ENCODE results near the gene GET4. TPM values are rescaled to one million over a fixed set of nuclear protein-coding genes. Genes with fewer than 3 reads are reported as not detected.
A peak's percentile ranks its signal among the peaks of the same experiment; 100 is the strongest.

Gene GET4
- total and polyA plus RNA-seq, 2 of the 13 experiments (the other 11 are each of a cell fraction or from before 2014, with no cell fraction given), result 28.2 to 35.2 TPM

GRCh38 chr7:894164-894867 lies 18.0 kb downstream of the GET4 start:
- Histone ChIP-seq H3K27ac (ENCODE audit: extremely low read length, insufficient read depth, low read length) (no peak overlapping the region), H2AFZ (ENCODE audit: low read length) (no peak overlapping the region), H3K27me3 (ENCODE audit: control insufficient read depth in 1 of 2, insufficient read depth in 2 of 2, low read length in 2 of 2) (no peaks in the 10 kb centered on the region), H3K9ac (ENCODE audit: insufficient read depth, low read depth, low read length) (no peak overlapping the region), H3K9me3 (ENCODE audit: low read length) (no peaks in the 10 kb centered on the region), H3K79me2 (ENCODE audit: insufficient read depth, low read length) (peaks cover 2% of the 10 kb centered on the region), H3K36me3 (replicated peaks in 1 of 2; ENCODE audit: control insufficient read depth in 1 of 2, insufficient read depth in 2 of 2, low read length in 2 of 2) (peaks cover 30 to 65% of the 10 kb centered on the region in 2 experiments), H3K4me3 (replicated peaks in 1 of 3; ENCODE audit: insufficient read depth in 1 of 3, low read depth in 2 of 3, low read length in 3 of 3) (no peak overlapping the region), H3K4me2 (ENCODE audit: low read depth, low read length) (no peak overlapping the region), H3K4me1 (ENCODE audit: insufficient read depth, low read length) (no peaks in the 10 kb centered on the region), H4K20me1 (ENCODE audit: insufficient read depth, low read length) (no peaks in the 10 kb centered on the region)
- intact Hi-C loops (cut with micrococcal nuclease; ENCODE audit: unreplicated experiment), result no loop called here
- TF ChIP-seq AGO2 (optimal IDR thresholded peaks at IDR 0.05; ENCODE audit: low read depth, low read length) (peak; percentile 26), POLR2A (IDR thresholded peaks at IDR 0.05; ENCODE audit: insufficient read depth in 1 of 2, low read depth in 2 of 2, low read length in 2 of 2) (peak in 1 of 2 experiments; percentile 23; a peak in 1 of 4 replicates), ZBTB43 (CRISPR knock-in tag; conservative IDR thresholded peaks at IDR 0.05) (no peak)
- POLR2A ChIA-PET, result no interaction called here
- FAIRE-seq, result no peak
- 96% methylated on average over 30 of the region's 40 CpGs for WGBS (ENCODE audit: low lambda C conversion rate)
- ATAC-seq, result no peak
- in situ Hi-C loops (cut with HindIII; ENCODE audit: extremely low pct_ligation_motif_present, low pct_unique_long_range_greater_than_20kb), result no loop called here
- CTCF ChIA-PET (ENCODE audit: low intra/inter-chr PET ratio, low total read pairs), result no interaction called here
- DNase-seq (ENCODE audit: low spot score), result no peak
- no TSS peak for BruUV-seq (replicated peaks)

- in situ Hi-C loops (cut with HindIII; ENCODE audit: extremely low pct_ligation_motif_present, low pct_unique_long_range_greater_than_20kb), result no loop called here
- H3K4me3 ChIP-seq (replicated peaks in 1 of 3; ENCODE audit: insufficient read depth in 1 of 3, low read depth in 2 of 3, low read length in 3 of 3), result no peak overlapping the region
- peaks cover 30 to 64% of the 10 kb centered on the region in 2 experiments for H3K36me3 ChIP-seq (replicated peaks in 1 of 2; ENCODE audit: control insufficient read depth in 1 of 2, insufficient read depth in 2 of 2, low read length in 2 of 2)
- DNase-seq (ENCODE audit: low spot score), result no peak
- H3K79me2 ChIP-seq (ENCODE audit: insufficient read depth, low read length), result no peaks in the 10 kb centered on the region
- no peaks in the 10 kb centered on the region for H4K20me1 ChIP-seq (ENCODE audit: insufficient read depth, low read length)
- ChIA-PET POLR2A (no interaction called here), CTCF (ENCODE audit: low intra/inter-chr PET ratio, low total read pairs) (no interaction called here)
- no peaks in the 10 kb centered on the region for H3K9me3 ChIP-seq (ENCODE audit: low read length)
- H3K27me3 ChIP-seq (ENCODE audit: control insufficient read depth in 1 of 2, insufficient read depth in 2 of 2, low read length in 2 of 2), result no peaks in the 10 kb centered on the region
- no TSS peak for BruUV-seq (replicated peaks)
- H2AFZ ChIP-seq (ENCODE audit: low read length), result no peak overlapping the region
- FAIRE-seq, result no peak
- ATAC-seq, result no peak
- H3K4me1 ChIP-seq (ENCODE audit: insufficient read depth, low read length), result no peaks in the 10 kb centered on the region
- no peak overlapping the region for H3K4me2 ChIP-seq (ENCODE audit: low read depth, low read length)
- no peak for TF ChIP-seq AHDC1 (CRISPR knock-in tag; IDR thresholded peaks at IDR 0.05; ENCODE audit: borderline replicate concordance)
- TF ChIP-seq HINFP (CRISPR knock-in tag; IDR thresholded peaks at IDR 0.05; ENCODE audit: low read depth), result no peak
- no peak for TF ChIP-seq MXD1 (CRISPR knock-in tag; IDR thresholded peaks at IDR 0.05)
- TF ChIP-seq RBM22 (optimal IDR thresholded peaks at IDR 0.05; ENCODE audit: low read length), result peak; percentile 81
- TF ChIP-seq POLR2A (IDR thresholded peaks at IDR 0.05; ENCODE audit: insufficient read depth in 1 of 2, low read depth in 2 of 2, low read length in 2 of 2), result 0 out of 4 replicates have a peak, but pooled peaks of 1 of the 2 experiments have one; percentile 0
- no peak overlapping the region for H3K27ac ChIP-seq (ENCODE audit: extremely low read length, insufficient read depth, low read length)
- 100% methylated on average over 13 of the region's 21 CpGs for WGBS (ENCODE audit: low lambda C conversion rate)
- H3K9ac ChIP-seq (ENCODE audit: insufficient read depth, low read depth, low read length), result no peak overlapping the region
- intact Hi-C loops (cut with micrococcal nuclease; ENCODE audit: unreplicated experiment), result no loop called here
These were observed 18.6 kb downstream of the GET4 start for GRCh38 chr7:894927-895450.

Measured in HepG2 (cell line).